HG03045 (cell line): ENCODE data around the gene ARRDC4.

ENCODE experiments used
- ATAC-seq: cut with Tn5 transposase; IDR thresholded peaks from one replicate; pipeline ENCODE4 v1.9.1; 2021; ENCODE audit warnings: mild to moderate bottlenecking, moderate library complexity; ENCODE audit not compliant: unreplicated experiment

Gene ARRDC4

GRCh38 chr15:97960364-97961066 lies at the start of gene ARRDC4:
TSS of gene ARRDC4 (plus strand) at chr15:97960703. CDS start at chr15:97960862, 159 bp downstream.
- ATAC-seq: peak; percentile 92

DNA sequence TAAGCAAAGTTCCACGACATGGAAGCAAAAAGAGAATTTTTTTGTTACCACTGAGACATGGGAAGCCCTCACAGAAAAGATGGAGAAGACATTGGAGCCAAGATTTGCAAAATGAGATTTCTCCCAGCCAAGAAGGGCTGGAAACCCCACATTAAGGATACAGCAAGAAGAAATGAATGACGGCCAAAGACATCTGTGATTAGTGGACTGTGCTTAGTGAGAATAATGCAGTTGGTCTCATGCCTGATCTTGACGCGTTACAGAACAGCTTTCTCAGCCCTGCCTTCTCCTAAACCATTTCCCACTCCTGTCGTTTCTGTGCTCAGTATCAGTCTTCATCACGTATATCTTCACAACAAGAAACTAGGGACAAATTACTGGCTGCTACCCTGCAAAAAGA lies 45.8 kb upstream of the ARRDC4 start:
- ATAC-seq: no peak

DNA sequence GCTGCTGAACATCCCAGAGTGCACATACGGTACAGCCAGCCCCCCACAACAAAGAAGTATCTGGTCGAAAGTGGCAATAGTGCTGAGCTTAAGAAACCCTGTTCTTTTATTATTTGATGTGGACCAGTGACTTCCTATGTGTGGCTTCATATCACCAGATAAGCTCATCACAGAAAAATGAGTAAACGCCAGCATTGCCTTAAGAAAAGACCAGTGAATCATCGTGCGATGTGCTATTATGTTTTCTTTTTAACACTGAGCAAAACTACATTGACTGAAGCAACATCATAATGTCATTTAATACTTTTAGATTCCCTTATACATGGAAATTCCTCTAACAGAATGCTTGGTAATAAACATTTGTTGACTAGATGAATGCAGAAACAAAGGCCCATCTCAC lies 45.2 kb upstream of the ARRDC4 start:
- ATAC-seq: no peak

GRCh38 chr15:97921296-97921865 lies 39.1 kb upstream of the ARRDC4 start:
- no peak for ATAC-seq

- ATAC-seq: no peak
These were observed 30.9 kb upstream of the ARRDC4 start for GRCh38 chr15:97929456-97930229.

DNA sequence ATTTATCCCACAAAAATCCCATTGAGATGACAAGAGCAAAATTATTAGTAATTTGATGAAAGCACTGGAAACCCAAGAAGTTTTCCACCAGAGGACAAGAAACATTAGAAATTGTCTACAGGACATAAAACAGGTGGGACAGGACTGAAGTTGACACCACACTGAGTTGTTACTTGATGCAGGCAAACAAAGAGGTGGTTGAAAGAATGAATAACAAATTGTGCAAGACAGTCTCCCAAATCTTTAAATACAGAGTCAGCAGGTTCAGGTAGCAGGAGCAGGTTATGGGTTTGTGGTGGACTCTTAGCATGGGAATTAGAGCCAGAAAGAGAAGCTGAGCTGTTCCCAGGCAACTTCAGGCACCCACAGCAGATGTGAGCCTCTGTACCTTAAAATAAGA lies 30.3 kb upstream of the ARRDC4 start:
- no peak for ATAC-seq

DNA sequence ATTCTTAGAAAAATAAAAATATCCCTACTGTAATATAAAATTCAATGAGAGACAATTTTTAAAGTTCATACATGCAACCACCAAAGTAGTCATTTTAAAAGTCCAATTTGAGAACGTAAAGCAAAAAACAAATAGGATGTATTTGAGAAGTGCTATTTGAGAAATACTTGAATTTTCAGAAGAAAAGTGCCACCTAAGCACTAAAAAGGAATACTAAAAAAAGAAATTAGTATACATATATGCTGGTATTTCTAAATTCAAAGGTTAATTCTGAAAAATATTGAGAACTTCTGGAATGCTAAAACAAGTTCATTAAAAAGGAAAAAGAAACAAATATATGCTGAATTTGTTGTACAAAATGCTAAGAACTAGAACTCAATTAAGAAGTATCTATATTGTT lies 29.2 kb upstream of the ARRDC4 start:
- ATAC-seq: no peak

DNA sequence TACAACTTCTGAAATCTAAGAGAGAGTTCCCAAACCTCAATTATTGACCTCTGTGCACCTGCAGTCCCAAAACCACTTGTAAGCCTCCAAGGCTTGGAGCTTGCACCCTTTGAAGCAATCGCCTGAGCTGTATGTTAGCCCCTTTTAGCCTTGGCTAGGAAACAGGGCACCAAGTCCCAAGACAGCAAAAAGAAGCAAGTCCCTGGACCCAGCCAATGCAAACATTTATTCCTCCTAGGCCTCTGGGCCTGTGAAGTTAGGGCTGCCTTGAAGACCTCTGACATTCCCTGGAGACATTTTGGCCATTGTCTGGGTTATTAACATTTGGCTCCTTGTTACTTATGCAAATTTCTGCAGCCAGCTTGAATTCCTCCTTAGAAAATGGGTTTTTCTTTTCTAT lies 26.9 kb upstream of the ARRDC4 start:
- no peak for ATAC-seq

DNA sequence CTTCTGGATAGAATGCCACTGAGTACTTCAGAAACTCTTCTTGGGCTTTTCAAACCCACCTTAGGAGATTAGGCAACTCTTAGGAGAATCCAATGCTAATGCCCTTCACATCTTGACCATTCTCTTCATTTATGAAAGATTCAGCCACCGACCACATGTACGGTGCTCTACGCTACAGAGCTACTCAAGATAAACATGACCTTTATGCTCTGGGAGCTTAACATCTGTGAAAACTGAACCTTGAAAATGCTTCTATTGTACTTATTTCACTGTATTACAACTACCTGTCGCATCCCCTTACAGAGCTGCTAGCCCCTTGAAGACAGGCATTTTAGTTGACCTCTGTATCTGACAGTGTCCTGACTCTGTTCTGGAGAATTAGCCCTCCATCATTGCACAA lies 19.5 kb upstream of the ARRDC4 start:
- no peak for ATAC-seq

DNA sequence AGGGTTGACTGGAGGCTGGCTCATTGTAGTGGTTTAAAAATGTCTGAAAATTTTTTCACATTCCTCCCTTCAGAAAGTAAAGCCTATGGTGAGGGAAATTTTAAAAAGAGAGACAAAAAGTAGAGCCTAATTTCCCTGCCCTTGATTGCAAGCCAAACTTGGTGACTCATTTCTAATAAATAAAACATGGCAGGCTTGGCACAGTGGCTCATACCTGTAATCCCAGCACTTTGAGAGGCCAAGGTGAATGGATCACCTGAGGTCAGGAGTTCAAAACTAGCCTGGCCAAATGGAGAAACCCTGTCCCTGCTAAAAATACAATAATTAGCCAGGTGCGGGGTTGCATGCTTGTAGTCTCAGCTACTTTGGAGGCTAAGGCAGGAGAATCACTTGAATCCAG lies 18.9 kb upstream of the ARRDC4 start:
- ATAC-seq: no peak

- ATAC-seq: no peak
These were observed 15.8 kb upstream of the ARRDC4 start for GRCh38 chr15:97944724-97945123.

GRCh38 chr15:97947465-97948260 lies 12.8 kb upstream of the ARRDC4 start:
- ATAC-seq: no peak

DNA sequence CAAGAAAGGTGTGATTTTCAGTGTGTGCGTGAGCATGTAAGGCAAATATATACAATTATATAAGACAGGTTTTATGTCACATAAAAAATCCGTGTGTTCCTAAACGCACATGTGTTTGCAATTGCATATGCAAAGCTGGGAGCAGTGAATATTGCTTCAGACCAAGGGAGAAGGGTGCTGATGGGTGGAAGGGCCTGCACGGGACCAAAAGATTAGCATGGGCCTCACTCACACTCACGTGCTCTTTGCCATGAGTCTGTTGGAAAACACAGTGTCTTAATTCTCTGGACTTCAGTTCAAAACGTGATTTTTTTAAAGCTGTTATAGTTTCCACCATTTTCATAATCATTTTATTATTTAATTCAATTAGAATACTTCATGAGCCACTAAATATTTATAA lies 7.2 kb upstream of the ARRDC4 start:
- ATAC-seq: no peak

- ATAC-seq: no peak
These were observed 6.8 kb upstream of the ARRDC4 start for GRCh38 chr15:97953748-97954147.

GRCh38 chr15:97955035-97955434 lies 5.5 kb upstream of the ARRDC4 start:
- no peak for ATAC-seq

DNA sequence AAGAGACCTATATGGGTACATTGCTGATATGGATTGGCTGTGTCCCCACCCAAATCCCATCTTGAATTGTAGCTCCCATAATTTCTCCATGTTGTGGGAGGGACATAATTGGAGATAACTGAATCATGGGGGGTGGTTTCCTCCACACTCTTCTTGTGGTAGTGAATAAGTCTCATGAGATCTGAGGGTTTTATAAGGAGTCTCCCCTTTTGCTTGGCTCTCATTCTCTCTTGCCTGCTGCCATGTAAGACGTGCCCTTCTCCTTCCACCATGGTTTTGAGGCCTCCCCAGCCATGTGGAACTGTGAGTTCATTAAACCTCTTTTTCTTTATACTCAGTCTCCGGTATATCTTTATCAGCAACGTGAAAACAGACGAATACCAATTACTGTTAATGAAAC lies 5.0 kb upstream of the ARRDC4 start:
- ATAC-seq: no peak

DNA sequence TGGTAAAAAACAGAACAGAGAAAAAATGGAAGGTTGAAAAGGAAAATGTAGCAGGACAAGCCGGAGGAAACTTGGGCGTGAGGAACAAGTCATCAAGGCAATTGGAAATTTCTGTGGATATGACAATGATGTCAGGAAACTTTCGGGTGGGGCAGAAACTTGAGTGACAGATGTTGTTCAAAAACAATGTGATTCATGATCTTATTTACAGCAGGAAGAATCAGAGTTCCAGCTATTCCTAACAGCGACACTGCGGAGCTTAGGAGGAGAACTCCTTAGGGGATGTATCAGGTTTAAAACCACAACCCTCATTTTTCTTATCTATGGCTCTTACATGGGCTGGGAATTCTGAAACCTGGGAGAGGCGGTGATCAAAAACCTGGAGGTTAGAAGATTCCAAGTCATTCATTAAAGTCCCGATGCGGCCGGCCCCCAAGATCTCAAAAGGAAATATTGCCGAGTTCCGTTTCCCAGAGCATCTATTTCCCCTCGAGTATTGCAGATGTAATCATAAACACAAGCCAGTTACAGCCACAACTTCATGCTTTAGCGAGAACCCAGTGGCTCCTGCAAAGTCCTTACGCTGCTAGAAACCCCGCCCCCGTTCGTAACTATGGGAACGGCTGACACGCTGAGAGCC lies 659 bp upstream of the ARRDC4 start:
- no peak for ATAC-seq

DNA sequence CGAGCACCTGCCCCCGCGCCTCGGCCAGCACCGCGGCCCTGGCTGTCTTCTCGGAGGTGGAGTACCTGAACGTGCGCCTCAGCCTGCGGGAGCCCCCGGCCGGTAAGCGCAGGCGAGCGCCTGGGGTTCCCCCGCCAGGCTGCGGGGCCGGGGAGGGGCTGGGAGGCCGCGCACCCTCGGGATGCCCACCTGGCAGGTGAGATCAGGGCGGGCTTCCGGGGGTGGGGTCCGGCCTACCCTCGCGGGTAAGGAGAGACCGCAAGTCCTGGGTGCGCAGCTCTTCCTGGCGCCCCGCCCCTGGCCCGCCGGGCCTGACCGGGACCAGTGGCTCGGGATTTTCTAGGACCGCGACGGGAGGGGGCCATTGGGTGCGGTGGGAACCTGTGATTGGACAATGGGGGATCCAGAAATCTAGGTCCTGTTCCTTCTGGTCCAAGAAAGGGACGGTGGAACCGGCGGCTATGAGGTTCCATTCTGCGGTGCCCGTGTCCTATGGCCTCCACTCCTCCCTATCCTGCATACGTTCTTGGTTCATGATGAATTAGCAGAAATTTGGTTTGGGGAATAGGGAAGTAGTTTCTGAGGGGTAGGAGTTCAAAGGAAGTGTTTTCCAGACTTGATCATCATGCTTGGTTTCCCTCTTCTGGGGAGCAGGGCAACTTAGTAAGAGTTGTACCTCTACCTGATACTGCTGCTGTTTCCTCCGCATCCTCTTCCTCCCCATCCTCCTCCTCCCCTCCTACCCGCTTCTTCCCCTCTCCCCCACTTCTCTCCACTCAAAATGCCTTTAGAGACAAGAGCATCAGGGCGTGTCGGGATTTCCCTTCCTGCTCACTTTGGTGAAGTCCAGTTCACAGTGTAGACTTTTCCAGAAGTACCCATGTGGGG lies 808 bp downstream of the ARRDC4 start:
- ATAC-seq: no peak

- no peak for ATAC-seq
These were observed 1.8 kb downstream of the ARRDC4 start for GRCh38 chr15:97962263-97962662.

DNA sequence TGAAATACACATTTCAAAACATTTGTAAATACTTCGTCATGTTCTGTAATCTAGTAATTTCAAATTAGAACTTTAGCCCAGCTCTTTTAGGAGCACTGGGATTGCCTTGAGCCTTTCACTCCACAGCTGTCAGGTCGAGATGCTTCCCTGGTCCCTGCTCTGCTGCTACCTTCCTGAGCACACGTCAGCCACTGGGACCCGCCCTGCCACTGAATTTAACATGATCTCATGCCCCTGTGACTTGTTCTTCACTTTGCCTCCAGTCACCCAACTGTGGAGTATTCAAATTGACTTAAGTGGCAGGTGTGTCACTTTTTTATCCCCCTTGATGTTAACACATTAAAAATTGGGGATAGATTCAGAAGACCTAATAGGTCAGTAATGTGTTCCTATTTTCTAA lies 3.3 kb downstream of the ARRDC4 start:
- ATAC-seq: no peak
